ENCODE results near the gene BGN.

Gene BGN

DNA sequence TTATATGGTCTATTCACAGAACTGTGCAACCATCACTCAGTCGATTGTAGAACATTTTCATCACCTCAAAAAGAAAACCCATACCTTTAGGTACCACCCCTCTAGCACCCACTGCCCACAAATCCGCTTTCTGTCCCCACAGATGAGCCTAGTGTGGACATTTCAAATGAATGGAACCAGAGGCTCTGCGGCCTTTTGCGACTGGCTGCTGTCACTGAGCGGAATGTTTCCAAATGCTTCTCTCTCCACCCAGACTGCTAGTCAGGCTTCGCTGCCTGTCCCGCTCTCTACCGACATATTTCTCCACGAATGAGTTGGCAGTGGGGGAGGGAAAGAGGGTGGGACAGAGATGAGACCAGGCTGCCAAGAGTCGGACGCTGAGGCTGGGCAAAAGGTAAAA lies 1.7 kb upstream of the BGN start:
- no peak for TF ChIP-seq TEAD4 (IDR thresholded peaks at IDR 0.05)
- TF ChIP-seq CREB1 (IDR thresholded peaks at IDR 0.05; ENCODE audit: low read depth) = no peak
- TF ChIP-seq CEBPB (IDR thresholded peaks at IDR 0.05) = no peak
- no peak for TF ChIP-seq TAF1 (IDR thresholded peaks at IDR 0.05; ENCODE audit: low read depth)
- no peak for TF ChIP-seq NFIC (IDR thresholded peaks at IDR 0.05)
- TF ChIP-seq, protein P1, sequence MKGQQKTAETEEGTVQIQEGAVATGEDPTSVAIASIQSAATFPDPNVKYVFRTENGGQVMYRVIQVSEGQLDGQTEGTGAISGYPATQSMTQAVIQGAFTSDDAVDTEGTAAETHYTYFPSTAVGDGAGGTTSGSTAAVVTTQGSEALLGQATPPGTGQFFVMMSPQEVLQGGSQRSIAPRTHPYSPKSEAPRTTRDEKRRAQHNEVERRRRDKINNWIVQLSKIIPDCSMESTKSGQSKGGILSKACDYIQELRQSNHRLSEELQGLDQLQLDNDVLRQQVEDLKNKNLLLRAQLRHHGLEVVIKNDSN (IDR thresholded peaks at IDR 0.05) = no peak

DNA sequence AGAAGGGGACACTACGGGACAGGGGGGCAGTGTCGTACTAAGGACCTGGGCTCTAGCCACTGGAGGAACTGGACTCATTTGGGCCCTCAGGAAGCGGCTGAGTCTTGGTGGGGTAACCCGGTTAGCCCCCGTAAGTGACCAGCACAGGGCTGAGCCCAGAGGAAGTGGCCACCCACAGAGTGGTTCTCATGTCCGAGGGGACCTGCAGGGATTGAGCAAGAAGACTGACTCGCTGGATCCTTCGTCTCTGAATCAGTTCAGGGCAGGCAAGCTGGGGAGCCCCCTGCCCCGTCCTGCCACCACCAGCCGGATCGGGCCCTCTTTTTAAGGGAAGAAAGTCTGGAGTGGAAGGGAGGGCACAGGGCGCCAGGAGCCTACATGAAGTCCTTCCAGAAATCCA lies 719 bp upstream of the BGN start:
- TF ChIP-seq RAD21 (IDR thresholded peaks at IDR 0.05; ENCODE audit: low read depth) (no peak), YY1 (IDR thresholded peaks at IDR 0.05; ENCODE audit: low read depth) (no peak)
- TF ChIP-seq, protein P2, sequence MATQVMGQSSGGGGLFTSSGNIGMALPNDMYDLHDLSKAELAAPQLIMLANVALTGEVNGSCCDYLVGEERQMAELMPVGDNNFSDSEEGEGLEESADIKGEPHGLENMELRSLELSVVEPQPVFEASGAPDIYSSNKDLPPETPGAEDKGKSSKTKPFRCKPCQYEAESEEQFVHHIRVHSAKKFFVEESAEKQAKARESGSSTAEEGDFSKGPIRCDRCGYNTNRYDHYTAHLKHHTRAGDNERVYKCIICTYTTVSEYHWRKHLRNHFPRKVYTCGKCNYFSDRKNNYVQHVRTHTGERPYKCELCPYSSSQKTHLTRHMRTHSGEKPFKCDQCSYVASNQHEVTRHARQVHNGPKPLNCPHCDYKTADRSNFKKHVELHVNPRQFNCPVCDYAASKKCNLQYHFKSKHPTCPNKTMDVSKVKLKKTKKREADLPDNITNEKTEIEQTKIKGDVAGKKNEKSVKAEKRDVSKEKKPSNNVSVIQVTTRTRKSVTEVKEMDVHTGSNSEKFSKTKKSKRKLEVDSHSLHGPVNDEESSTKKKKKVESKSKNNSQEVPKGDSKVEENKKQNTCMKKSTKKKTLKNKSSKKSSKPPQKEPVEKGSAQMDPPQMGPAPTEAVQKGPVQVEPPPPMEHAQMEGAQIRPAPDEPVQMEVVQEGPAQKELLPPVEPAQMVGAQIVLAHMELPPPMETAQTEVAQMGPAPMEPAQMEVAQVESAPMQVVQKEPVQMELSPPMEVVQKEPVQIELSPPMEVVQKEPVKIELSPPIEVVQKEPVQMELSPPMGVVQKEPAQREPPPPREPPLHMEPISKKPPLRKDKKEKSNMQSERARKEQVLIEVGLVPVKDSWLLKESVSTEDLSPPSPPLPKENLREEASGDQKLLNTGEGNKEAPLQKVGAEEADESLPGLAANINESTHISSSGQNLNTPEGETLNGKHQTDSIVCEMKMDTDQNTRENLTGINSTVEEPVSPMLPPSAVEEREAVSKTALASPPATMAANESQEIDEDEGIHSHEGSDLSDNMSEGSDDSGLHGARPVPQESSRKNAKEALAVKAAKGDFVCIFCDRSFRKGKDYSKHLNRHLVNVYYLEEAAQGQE (IDR thresholded peaks at IDR 0.05; ENCODE audit: low read depth) = no peak

DNA sequence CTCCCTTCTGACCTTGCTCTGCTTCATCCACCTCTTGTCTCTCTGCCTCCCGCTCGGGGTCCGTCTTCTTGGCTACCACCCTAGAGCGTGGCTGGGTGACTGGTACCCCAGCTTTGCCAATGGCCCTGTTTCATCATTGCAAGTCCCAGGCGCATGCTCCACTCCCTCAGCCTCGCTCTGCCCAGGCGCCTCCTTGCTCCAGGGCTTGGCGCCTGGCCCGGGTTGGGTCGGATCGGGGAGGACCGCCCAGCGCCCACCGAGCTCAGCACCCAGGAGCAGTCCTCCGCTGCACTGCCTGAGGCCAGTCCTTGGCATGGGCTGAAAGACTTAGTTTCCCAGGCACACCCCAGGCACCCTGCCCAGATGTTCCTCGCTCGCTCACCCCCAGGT lies 577 bp downstream of the BGN start:
- TF ChIP-seq, protein P1 (IDR thresholded peaks at IDR 0.05) = no peak
- no peak for TF ChIP-seq EGR1 (IDR thresholded peaks at IDR 0.05)
- TF ChIP-seq, protein P2 (IDR thresholded peaks at IDR 0.05; ENCODE audit: low read depth) = no peak

DNA sequence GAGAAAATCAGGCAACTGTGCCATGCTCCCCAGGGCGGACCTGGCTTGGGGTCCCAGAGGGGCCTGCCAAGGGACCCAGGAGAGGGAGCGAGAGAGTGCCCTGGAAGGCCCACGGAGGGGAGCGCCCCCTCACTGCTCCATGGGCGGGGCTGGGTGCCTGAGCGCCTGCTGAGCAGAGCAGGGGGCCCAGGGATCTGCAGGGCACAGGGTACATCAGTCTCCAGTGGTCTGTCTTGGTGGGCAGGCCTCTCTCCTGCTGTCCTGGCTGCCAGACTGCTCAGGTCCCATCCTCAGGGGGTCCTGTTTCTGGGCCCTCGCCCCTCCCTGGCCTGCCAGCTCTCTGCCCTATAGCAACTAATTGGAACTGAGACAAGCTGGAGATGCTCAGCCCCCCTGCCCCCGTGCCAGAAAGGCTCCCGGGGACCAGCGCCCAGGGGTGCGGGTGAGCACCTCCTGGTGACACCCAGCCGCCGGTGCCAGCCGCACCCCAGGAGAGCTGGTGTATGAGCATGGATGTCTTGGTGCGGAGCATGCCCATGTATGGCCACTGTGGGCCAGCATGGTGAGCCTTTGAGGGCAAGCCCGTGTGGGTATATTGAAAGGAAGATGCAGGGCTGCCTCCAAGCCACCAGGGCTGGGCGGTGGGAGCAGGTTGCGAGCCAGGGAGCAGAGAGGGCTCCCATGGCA lies 1.3 kb downstream of the BGN start:
- TF ChIP-seq RAD21 (IDR thresholded peaks at IDR 0.05; ENCODE audit: low read depth) (no peak), CEBPB (IDR thresholded peaks at IDR 0.05) (no peak), TAF1 (IDR thresholded peaks at IDR 0.05; ENCODE audit: low read depth) (no peak), FOXM1 (IDR thresholded peaks at IDR 0.05; ENCODE audit: borderline replicate concordance, low read depth) (no peak), EP300 (IDR thresholded peaks at IDR 0.05; ENCODE audit: borderline replicate concordance) (no peak), NFIC (IDR thresholded peaks at IDR 0.05) (no peak), EGR1 (IDR thresholded peaks at IDR 0.05) (no peak), TCF12 (IDR thresholded peaks at IDR 0.05; ENCODE audit: low read depth) (no peak)
- TF ChIP-seq, protein P3, sequence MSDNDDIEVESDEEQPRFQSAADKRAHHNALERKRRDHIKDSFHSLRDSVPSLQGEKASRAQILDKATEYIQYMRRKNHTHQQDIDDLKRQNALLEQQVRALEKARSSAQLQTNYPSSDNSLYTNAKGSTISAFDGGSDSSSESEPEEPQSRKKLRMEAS (IDR thresholded peaks at IDR 0.05) = no peak
- TF ChIP-seq, protein P2 (IDR thresholded peaks at IDR 0.05; ENCODE audit: low read depth) = no peak

DNA sequence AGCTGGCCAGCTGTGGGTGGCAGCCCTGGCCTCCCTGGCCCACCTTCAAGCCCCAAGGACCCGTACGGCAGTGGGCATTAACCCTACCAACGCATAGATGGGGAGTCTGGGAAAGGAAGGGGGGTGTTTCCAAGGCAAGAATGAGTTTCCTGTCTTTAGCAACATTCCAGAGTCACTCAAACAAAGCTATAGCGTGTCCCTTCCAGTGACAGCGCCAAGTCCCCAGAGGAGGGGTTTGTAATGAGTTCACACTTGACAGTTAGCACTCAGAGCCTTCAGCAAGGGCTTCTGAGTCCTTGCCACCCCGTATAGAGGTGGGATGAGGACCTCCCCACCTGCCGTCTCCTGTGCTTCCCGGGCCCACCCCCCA lies 1.8 kb downstream of the BGN start:
- TF ChIP-seq EGR1 (IDR thresholded peaks at IDR 0.05) (no peak), YY1 (IDR thresholded peaks at IDR 0.05; ENCODE audit: low read depth) (no peak), CREB1 (IDR thresholded peaks at IDR 0.05; ENCODE audit: low read depth) (no peak), RAD21 (IDR thresholded peaks at IDR 0.05; ENCODE audit: low read depth) (no peak)
- TF ChIP-seq, protein P2 (IDR thresholded peaks at IDR 0.05; ENCODE audit: low read depth) = no peak
- TF ChIP-seq, protein P3 (IDR thresholded peaks at IDR 0.05) = no peak

Measured in Ishikawa (cell line).